Measurements from ENCODE around the gene KSR1.
"Not testable (repeated sequence)": the region's sequence is repeated elsewhere in the genome, so short reads cannot be mapped to it uniquely, and the experiment has no call there.

Gene KSR1

DNA sequence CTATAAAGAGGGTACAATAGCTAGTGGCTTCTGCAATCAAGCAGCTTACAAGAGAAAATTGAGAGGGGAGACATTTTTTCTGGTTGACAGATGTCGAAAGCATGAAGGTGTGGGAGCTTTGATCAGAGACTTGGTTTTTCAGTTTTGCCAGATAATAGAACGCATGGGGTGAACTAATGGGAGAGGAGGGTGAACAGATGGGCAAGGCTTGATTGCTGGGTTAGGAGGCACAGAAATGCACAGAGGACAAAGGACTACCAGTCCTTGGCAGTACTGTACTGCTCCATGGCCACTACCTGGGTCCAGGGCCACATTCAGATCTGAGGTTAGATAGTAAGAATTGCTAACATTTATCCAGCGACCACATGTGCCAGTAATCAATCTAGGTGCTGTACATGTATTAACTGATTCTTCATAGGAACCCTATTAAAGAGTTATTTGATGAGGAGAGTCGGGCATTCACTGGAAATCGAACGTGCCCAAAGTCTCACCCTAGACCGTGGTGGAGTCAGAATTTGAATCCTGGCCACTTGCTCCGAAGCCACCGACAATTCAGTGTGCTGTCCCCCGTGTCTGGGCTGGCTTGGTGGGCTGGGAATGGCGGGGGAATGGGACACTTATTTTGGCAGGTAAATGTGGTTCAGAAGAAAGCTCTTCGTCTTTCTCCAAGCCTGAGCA is 873 bp upstream of the KSR1 start:
- no peak for DNase-seq

DNA sequence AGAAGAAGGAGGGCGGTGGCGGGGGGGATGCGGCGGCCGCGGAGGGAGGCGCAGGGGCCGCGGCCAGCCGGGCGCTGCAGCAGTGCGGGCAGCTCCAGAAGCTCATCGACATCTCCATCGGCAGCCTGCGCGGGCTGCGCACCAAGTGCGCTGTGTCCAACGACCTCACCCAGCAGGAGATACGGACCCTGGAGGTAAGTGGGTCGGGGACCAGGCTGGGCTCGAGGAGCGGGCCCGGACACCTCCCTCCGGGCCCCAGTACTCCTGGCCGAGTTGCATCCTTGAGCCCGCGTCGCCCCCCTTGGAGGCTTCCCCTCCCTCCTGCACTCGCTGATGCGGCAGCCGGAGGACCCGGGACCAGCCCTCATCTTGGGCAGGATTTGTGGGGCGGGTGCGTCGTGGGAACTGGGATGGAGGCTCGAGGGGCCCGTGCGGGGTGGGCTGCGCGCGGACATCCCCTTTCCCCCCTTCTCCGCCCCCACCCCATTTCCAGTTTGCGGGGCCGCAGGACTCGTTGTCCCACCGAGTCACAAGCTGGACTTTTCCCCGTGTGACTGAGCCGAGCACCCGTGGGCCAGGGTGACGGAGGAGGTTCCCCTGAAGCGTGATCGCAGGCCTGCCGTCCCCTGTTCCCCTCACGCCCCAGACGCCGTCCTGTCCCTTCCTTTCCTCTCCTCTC is 572 bp downstream of the KSR1 start:
- DNase-seq: peak; percentile 70

- DNase-seq: no peak
Measured at GRCh38 chr17:27457360-27457715, 1.1 kb downstream of the KSR1 start.

GRCh38 chr17:27457731-27458523 is 1.7 kb downstream of the KSR1 start:
- DNase-seq: no peak

DNA sequence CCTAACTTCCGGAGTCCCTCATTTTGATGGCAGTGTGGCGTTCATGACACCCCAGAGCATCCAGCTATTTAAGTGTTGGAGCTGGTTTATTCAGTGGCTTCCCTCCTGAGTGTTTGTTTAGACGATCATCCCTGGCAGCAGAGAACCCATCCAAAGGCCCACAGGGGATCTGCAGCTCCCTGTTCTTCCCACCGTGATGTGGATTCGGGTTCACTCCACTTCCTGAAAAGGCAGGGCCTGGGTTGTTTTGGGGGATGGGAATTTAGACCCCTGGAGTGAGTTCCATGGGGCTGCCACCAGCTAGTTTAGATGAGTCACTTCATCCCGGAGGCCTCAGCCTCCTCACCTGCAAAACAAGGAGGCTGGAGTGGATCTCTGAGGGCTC is 2.3 kb downstream of the KSR1 start:
- DNase-seq: no peak

GRCh38 chr17:27459433-27459832 is 3.2 kb downstream of the KSR1 start:
- no peak for DNase-seq

DNA sequence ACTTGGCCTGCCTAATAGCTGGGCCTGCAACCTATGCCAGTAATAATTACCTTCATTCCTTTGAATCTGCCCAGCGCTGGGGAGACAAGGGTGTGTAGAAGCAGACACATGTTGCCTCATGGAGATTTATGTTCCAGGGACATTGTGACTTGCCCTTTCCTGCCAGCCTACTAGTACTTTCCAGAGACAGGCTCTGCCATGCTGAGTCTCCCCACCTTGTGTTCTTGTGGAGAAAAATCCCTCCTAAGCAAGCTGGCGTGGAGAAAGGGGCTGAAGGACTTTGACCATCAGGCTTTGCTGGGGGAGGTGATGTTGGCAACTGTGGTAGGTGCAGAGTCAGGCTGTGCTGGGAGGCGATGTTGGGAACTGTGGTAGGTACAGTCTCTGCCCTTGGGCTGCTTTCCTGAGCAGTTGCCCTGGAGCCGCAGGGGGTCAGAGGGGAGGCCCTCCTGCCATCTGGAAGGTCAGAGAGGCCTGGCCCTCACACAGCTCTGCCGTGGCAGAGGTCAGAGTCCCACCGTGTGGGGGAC is 4.0 kb downstream of the KSR1 start:
- DNase-seq: no peak

- no peak for DNase-seq
Measured at GRCh38 chr17:27461192-27461859, 5.1 kb downstream of the KSR1 start.

DNA sequence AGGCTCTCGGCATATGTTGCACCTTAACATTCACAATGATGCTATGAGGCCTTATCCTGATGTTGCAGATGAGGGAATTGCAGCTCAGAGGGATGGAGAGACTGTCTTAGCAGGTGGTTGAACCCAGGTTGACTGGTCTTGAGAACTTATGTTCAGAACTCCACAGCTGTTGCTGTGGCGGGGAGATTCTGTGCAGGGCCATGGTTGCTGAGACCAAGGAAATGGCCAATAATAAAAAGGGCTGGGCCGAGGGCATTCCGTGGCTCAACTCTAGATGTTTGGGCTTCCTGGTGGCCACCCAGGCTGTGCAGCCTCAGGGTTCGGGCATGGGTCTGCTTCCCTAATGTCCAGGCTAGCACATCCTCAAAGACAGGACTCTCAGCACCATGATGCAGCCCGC is 5.9 kb downstream of the KSR1 start:
- no peak for DNase-seq

- DNase-seq: no peak
Measured at GRCh38 chr17:27462714-27463113, 6.5 kb downstream of the KSR1 start.

GRCh38 chr17:27463235-27463677 is 7.0 kb downstream of the KSR1 start:
- DNase-seq: no peak

GRCh38 chr17:27464019-27464418 is 7.8 kb downstream of the KSR1 start:
- not testable (repeated sequence) for DNase-seq

GRCh38 chr17:27464431-27464830 is 8.2 kb downstream of the KSR1 start:
- DNase-seq: no peak

DNA sequence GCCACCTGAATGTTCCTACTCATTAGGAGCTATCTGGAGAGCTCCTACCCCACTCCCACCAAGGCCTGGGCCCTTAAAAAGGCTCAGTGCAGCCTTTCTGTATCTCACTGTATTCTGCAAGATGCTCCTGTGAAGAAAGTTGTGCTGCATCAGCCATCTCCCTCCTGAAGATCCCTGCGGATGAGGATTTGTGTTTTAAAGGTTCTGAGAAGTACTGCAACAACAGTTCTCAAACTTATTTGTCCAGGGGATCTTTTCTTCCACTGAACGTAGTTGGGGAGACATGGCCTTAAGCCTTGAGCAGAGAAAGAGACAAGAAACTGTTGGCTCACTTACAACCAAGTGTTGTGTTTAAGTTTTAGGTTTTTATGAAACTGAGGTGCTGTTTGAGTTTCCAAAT is 9.6 kb downstream of the KSR1 start:
- not testable (repeated sequence) for DNase-seq

DNA sequence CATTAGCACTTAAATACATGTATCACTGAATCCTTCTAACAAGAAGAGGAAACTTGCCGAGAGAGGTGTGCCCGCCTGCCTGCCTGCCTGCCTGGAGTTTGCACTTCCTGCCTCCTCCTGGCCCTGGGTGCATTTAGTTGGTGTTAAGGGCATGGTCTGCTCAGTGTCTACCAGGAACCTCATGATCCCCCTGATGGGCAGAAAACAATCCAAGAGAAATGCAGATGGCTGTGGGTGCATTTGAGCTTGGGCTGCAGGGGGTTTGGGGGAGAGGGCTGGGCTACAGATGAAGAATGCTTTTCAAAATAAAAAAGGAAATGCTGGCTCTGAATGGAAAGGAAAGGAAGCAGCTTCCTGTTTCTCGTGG is 10.1 kb downstream of the KSR1 start:
- peak; percentile 68 for DNase-seq

GRCh38 chr17:27466743-27467375 is 10.6 kb downstream of the KSR1 start:
- DNase-seq: peak; percentile 90

DNA sequence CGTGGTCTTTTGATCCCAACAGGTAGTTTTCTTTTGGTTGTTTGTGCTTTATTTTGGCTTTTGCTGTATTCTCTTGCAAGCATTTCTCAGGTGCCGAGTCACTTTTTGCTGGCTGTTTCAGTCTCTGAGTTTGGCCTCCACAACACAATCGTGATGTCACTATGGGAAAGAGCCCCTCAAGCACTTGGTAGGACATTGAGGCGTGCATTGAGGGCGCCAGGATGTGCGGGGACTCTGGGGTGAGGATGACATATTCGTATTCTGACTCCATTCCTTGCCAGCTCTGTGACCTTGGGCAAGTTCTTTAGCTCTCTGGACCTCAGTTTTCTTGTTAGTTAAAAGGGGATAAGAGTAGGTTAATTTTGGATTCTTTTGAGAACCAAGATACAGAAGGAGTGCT is 13.0 kb downstream of the KSR1 start:
- DNase-seq: no peak

DNA sequence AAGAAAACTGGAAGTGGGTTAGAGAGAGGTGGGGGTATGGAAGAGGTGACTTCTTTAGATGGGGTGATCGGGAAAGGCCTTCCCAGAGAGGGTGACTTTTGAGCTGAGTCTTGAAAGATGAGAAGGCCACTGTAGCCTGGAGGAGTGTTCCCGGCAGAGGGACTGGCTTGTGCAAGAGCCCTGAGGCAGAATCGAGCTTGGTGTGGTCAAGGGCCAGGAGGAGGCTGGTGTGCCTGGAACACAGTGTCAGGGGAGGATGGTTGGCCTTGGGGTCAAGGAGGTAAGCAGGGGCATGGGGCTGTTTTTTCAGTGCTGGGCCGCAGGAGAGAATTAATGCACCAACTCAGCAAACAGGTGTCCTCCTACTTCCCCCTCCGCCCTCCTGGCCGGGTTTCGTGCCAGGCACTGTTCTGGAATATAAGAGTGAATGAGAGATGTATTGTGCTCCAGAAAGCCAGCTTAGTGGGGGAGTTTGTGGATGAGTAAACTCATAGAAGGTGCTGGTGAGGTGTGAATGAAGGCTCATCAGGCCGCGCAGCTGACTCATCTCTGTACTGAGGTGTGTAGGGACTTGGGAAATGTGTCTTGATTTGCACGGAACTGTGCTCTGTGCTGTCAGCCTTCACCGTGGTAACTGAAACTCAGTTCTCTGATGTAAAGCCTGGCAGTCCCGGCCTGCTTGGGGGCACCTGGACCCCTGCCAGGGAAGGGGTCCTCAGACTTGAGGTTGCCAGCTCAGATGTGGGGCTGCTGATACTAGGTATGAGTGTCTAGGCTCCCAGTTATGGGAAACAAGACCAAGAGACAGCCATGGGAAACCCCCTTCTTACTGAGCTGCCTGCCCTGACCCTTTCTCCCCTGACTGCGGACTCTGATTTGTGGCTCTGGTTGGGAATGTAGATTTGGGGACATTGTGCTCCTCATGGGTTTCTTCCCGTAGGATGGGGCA is 15.3 kb downstream of the KSR1 start:
- DNase-seq: peak; percentile 92

- no peak for DNase-seq
Measured at GRCh38 chr17:27473190-27473747, 17.0 kb downstream of the KSR1 start.

DNA sequence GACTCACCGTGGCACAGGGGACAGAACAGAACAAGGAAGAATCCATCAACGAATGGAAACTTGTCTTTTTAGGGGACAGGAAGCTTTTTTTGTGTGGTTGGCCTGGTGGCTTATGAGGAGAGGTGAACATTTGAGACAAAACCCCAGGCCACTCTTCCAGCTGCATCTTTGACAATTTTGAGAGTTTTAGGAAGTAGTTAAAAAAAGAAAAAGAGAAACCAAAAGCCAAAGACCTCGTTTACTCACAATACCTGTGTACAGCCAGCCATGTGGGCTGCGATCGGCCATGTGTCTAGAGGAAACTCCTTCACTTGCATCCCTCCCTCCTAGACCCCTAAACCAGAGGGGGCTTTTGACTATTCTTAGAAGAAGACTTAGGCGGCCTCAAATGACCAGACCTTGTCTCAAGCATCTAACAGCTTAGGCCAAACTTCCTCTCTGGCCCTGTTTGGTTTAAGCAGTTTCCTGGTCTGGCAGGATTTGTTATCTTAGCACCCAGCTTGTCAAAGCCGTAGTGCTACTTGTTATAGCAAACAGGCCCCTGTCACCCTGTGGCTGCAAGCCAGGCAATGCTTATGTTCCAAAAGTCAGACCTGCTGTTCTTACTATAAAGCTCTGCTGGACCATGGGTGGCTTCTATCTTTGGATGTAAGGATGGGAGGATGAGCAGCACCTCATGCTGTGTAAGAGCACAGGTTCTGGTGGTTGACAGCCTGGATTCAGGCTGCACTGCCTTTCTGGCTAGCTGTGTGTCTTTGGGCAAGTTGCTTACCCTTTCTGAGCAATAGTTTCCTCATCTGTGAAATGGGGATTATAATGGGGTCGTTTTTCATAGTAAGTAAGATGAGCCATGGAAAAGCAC is 17.7 kb downstream of the KSR1 start:
- peak; percentile 92 for DNase-seq
